ENCODE measurements around the gene CHAD. TPM values are rescaled to one million over a fixed set of nuclear protein-coding genes. Genes with fewer than 3 reads are reported as not detected.
A peak's percentile ranks its signal among the peaks of the same experiment; 100 is the strongest.

The CHAD gene
- total RNA-seq, 2 experiments from 2014 or later: not detected

GRCh38 chr17:50484386-50485155 lies 15.9 kb upstream of the CHAD start:
- peaks cover 42% of the 10 kb centered on the region for H3K36me3 ChIP-seq (ENCODE audit: insufficient read depth, low read length)
- Mint-ChIP-seq H3K27ac (no peak overlapping the region), H3K9me3 (no peaks in the 10 kb centered on the region), H3K27me3 (no peaks in the 10 kb centered on the region), H3K4me3 (no peak overlapping the region), H3K36me3 (ENCODE audit: low read depth) (peaks cover 45% of the 10 kb centered on the region), H3K4me1 (ENCODE audit: low read depth) (peaks cover 13% of the 10 kb centered on the region)
- H3K9me3 ChIP-seq (ENCODE audit: control insufficient read depth in 1 of 2, insufficient read depth in 1 of 2, low read length in 2 of 2): no peaks in the 10 kb centered on the region
- ATAC-seq (ENCODE audit: poor library complexity): no peak
- TF ChIP-seq CTCF (IDR thresholded peaks at IDR 0.05): no peak
- intact Hi-C loops (cut with DNase I, micrococcal nuclease): loop anchor here in 1 of 2 experiments (10.0 kb wide), 1 partner anchor 60 kb away; the partner anchor contains the start of gene SPATA20
- no peak for DNase-seq
- no peaks in the 10 kb centered on the region for H3K27me3 ChIP-seq (ENCODE audit: control insufficient read depth in 1 of 2, insufficient read depth in 2 of 2, low read length in 2 of 2)
- H3K4me1 ChIP-seq (ENCODE audit: insufficient read depth, low read length): peaks cover 18% of the 10 kb centered on the region
- H3K27ac ChIP-seq (ENCODE audit: low read depth in 1 of 2, low read length in 2 of 2): no peak overlapping the region
- no peak overlapping the region for H3K4me3 ChIP-seq (ENCODE audit: low read length)
- CTCF ChIA-PET: no interaction called here
- POLR2A ChIA-PET: no interaction called here

GRCh38 chr17:50483266-50483665 lies 14.6 kb upstream of the CHAD start:
- Mint-ChIP-seq H3K9me3 (no peaks in the 10 kb centered on the region), H3K36me3 (ENCODE audit: low read depth) (peaks cover 50% of the 10 kb centered on the region), H3K27me3 (no peaks in the 10 kb centered on the region), H3K4me1 (ENCODE audit: low read depth) (peaks cover 21% of the 10 kb centered on the region), H3K4me3 (no peak overlapping the region), H3K27ac (no peak overlapping the region)
- no peaks in the 10 kb centered on the region for H3K9me3 ChIP-seq (ENCODE audit: control insufficient read depth in 1 of 2, insufficient read depth in 1 of 2, low read length in 2 of 2)
- DNase-seq: no peak
- H3K4me1 ChIP-seq (ENCODE audit: insufficient read depth, low read length): peaks cover 23% of the 10 kb centered on the region
- no peaks in the 10 kb centered on the region for H3K27me3 ChIP-seq (ENCODE audit: control insufficient read depth in 1 of 2, insufficient read depth in 2 of 2, low read length in 2 of 2)
- ATAC-seq (ENCODE audit: poor library complexity): no peak
- no peak overlapping the region for H3K27ac ChIP-seq (ENCODE audit: low read depth in 1 of 2, low read length in 2 of 2)
- peaks cover 42% of the 10 kb centered on the region for H3K36me3 ChIP-seq (ENCODE audit: insufficient read depth, low read length)
- H3K4me3 ChIP-seq (ENCODE audit: low read length): no peak overlapping the region
- TF ChIP-seq CTCF (IDR thresholded peaks at IDR 0.05): no peak
- CTCF ChIA-PET: interaction anchor here (1.5 to 1.6 kb wide), 2 partner anchors 80 to 143 kb away, joined by 3 to 4 read pairs; no protein-coding TSS in a partner anchor
- intact Hi-C loops (cut with DNase I, micrococcal nuclease): loop anchor here in 1 of 2 experiments (10.0 kb wide), 1 partner anchor 62 kb away; the partner anchor contains the start of gene SPATA20
- POLR2A ChIA-PET: no interaction called here

GRCh38 chr17:50482516-50482915 lies 13.8 kb upstream of the CHAD start:
- Histone ChIP-seq H3K9me3 (ENCODE audit: control insufficient read depth in 1 of 2, insufficient read depth in 1 of 2, low read length in 2 of 2) (no peaks in the 10 kb centered on the region), H3K27ac (ENCODE audit: low read depth in 1 of 2, low read length in 2 of 2) (no peak overlapping the region), H3K36me3 (ENCODE audit: insufficient read depth, low read length) (peaks cover 42% of the 10 kb centered on the region), H3K27me3 (ENCODE audit: control insufficient read depth in 1 of 2, insufficient read depth in 2 of 2, low read length in 2 of 2) (no peaks in the 10 kb centered on the region), H3K4me1 (ENCODE audit: insufficient read depth, low read length) (peaks cover 30% of the 10 kb centered on the region), H3K4me3 (ENCODE audit: low read length) (no peak overlapping the region)
- Mint-ChIP-seq H3K36me3 (ENCODE audit: low read depth) (peaks cover 50% of the 10 kb centered on the region), H3K27ac (no peak overlapping the region), H3K27me3 (no peaks in the 10 kb centered on the region), H3K4me1 (ENCODE audit: low read depth) (peaks cover 23% of the 10 kb centered on the region), H3K4me3 (no peak overlapping the region), H3K9me3 (no peaks in the 10 kb centered on the region)
- intact Hi-C loops (cut with DNase I, micrococcal nuclease): loop anchor here in 1 of 2 experiments (1.0 to 10.0 kb wide), 2 partner anchors 62 to 144 kb away; partner anchors contain the start of gene SPATA20
- TF ChIP-seq CTCF (IDR thresholded peaks at IDR 0.05): peak; percentile 57
- DNase-seq (peak; percentile 43 to 84 (median 62)), ATAC-seq (ENCODE audit: poor library complexity) (peak; percentile 19)
- ChIA-PET CTCF (interaction anchor here (1.1 to 1.6 kb wide), 3 partner anchors 81 to 144 kb away, joined by 3 to 4 read pairs (median 4); partner anchors contain the start of gene LRRC59), POLR2A (no interaction called here)

All from CD4-positive, alpha-beta T cell (primary cell).